Stimulated activated CD4-positive, alpha-beta T cell treated with anti-CD3 and anti-CD28 coated beads, Interleukin-15, amount 100 ng/mL, for 1 hour (primary cell): ENCODE data around the gene RBM41.
"Not testable (repeated sequence)": the region's sequence is repeated elsewhere in the genome, so short reads cannot be mapped to it uniquely, and the experiment has no call there.

Experiments
- DNase-seq, 2 donors: peaks; one replicate each; pipeline ENCODE4 v3.0.0-alpha.2; 2020; ENCODE audit warnings: low read depth in 1 of 2, low spot score in 1 of 2

Gene RBM41

GRCh38 chrX:107118322-107119147 is at the start of gene RBM41:
RBM41 (minus strand) TSS chrX:107118822; CDS start chrX:107118773, 49 bp downstream.
- DNase-seq = peak; percentile 35 to 49

- DNase-seq = no peak
Observed at GRCh38 chrX:107168257-107168656, 49.6 kb upstream of the RBM41 start.

GRCh38 chrX:107167163-107167921 is 48.7 kb upstream of the RBM41 start:
- DNase-seq = no peak

- DNase-seq = not testable (repeated sequence)
Observed at GRCh38 chrX:107157618-107158017, 39.0 kb upstream of the RBM41 start.

- DNase-seq = not testable (repeated sequence)
Observed at GRCh38 chrX:107155621-107156430, 37.2 kb upstream of the RBM41 start.

- peak in 1 of 2 donors; percentile 1 for DNase-seq
Observed at GRCh38 chrX:107154787-107155620, 36.4 kb upstream of the RBM41 start.

- no peak for DNase-seq
Observed at GRCh38 chrX:107153005-107153404, 34.4 kb upstream of the RBM41 start.

- DNase-seq = no peak
Observed at GRCh38 chrX:107146670-107147069, 28.0 kb upstream of the RBM41 start.

GRCh38 chrX:107135965-107136307 is 17.3 kb upstream of the RBM41 start:
- DNase-seq = no peak

GRCh38 chrX:107135049-107135964 is 16.7 kb upstream of the RBM41 start:
- DNase-seq = no peak

- no peak for DNase-seq
Observed at GRCh38 chrX:107123750-107124149, 5.1 kb upstream of the RBM41 start.

- no peak for DNase-seq
Observed at GRCh38 chrX:107119283-107119682, 661 bp upstream of the RBM41 start.

GRCh38 chrX:107117993-107118321 is 665 bp downstream of the RBM41 start:
- no peak for DNase-seq

- no peak for DNase-seq
Observed at GRCh38 chrX:107107459-107107858, 11.2 kb downstream of the RBM41 start.

GRCh38 chrX:107102980-107103379 is 15.6 kb downstream of the RBM41 start:
- DNase-seq = no peak

GRCh38 chrX:107076158-107076557 is 42.5 kb downstream of the RBM41 start:
- no peak for DNase-seq

- DNase-seq = not testable (repeated sequence)
Observed at GRCh38 chrX:107057731-107058130, 60.9 kb downstream of the RBM41 start.

- no peak for DNase-seq
Observed at GRCh38 chrX:107054978-107055377, 63.6 kb downstream of the RBM41 start.

- no peak for DNase-seq
Observed at GRCh38 chrX:107050195-107050709, 68.4 kb downstream of the RBM41 start.
